HG02763 (cell line): ENCODE data around the gene KCNJ10.

Experiments
- ATAC-seq: cut with Tn5 transposase; IDR thresholded peaks from one replicate; pipeline ENCODE4 v1.9.1; 2021; ENCODE audit warnings: mild to moderate bottlenecking, moderate library complexity; ENCODE audit not compliant: unreplicated experiment

Gene KCNJ10

DNA sequence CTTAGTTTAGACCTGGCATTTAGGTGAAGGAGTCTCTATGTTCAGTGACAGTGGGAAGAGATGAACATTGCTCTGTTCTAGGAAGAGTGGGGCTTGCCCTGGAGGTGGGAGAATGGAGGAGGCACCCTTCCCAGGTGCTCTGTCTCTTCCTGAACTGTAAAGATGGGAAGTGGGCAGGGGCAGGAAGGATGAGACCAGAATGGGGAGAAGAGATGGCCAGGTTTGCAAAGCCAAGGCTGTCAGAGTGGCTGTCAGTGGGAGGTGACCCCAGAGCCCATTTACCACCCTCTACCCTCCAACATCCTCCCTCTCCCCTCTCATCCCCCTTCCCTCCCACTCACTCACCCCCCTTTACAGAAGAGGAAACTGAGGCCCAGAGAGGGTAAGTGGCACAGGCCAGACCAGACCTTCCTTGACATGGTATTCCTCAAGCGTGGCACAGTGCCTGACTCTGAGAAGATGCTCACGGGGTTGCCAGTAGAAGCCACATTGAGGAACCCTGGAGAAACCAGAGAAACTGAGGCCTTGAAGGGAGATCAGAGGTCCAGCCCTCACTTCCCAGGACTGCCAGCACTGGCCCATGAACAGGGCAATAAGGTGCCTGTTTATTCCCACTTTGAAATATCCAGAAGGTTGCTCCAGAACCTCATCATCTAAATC lies 29.9 kb upstream of the KCNJ10 start:
- no peak for ATAC-seq

DNA sequence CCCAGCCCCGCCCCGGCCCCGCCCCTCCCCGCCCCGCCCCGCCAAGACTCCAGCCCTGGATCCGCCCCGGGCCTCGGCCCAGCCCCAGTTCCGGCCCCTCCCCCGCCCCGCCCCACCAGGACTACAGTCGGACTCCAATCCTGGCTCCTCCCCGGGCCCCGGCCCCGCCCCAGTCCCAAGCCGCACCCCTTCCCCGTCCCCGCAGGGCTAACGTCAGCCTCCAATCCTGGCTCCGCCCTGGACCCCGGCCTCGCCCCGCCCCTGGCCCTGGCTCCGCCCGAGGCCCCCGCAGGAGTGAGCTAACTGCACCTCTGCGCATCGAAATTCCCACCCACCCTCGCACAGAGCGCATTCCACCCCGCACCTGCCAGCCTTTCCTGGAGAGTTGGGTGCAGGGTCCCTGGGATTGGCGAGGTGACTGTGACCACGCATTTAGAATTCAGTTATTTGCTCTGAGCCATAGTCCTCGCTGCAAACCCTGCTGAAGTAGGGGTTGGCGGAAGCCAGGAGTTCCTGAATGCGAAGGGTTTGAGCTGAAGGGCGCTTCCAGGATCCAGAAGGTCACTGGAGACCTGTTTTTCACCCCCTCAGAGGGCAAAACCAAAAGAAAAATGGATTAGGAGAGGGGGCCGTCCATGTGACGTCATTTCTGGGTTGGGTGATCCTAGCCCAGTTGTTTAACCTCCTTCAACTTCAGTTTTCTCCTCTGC lies 29.0 kb upstream of the KCNJ10 start:
- peak; percentile 85 for ATAC-seq

DNA sequence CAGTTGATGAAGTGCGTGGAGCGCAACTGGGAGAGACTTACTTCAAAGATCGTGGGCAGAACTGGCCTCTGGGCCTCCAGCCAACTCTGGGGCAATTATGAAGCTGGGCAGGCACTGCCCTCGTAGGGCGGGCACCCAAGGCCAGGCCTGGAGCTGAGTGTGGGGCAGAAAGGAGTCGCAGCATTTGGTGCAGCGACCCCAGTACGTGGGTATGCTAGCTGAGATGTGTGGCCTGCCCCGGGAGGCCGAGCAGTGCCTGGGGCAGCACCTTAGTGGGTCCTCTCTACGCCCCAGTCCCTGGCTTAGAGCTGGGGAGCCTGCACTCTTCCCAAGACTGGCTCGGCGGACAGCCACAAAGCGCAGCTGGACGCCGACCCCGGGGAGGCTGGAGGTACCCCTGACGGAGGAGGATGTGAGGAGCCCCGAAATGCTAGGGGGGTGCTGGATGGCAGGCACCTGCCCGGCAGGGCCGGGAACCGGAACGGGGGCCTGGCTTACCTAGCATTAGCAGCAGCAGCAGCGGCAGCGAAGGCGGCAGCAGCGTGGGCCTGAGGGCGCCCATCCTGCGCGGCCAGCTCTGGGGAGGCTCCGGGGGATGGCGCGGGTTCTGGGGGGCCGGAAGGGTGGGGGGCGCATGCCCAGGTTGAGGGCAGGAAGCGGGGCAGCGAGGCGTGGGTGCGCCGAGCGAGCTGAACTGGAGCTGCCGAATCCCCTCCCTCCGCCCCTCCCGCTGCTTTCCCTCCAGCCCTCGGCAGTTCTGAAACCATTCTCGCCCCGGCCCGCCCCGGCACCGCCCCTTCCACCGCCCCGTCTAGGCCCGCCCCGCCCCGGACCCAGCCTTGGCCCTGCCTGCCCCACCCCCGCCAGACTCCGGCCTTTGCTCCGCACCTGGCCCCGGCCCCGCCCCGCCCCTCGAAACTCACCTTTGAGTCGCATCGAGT lies 28.2 kb upstream of the KCNJ10 start, which contains the start of gene IGSF8:
TSS of gene IGSF8 (minus strand) at position 709 of the 941 bp plus-strand sequence. CDS start at position 562, 147 bp downstream.
- ATAC-seq = peak; percentile 56

DNA sequence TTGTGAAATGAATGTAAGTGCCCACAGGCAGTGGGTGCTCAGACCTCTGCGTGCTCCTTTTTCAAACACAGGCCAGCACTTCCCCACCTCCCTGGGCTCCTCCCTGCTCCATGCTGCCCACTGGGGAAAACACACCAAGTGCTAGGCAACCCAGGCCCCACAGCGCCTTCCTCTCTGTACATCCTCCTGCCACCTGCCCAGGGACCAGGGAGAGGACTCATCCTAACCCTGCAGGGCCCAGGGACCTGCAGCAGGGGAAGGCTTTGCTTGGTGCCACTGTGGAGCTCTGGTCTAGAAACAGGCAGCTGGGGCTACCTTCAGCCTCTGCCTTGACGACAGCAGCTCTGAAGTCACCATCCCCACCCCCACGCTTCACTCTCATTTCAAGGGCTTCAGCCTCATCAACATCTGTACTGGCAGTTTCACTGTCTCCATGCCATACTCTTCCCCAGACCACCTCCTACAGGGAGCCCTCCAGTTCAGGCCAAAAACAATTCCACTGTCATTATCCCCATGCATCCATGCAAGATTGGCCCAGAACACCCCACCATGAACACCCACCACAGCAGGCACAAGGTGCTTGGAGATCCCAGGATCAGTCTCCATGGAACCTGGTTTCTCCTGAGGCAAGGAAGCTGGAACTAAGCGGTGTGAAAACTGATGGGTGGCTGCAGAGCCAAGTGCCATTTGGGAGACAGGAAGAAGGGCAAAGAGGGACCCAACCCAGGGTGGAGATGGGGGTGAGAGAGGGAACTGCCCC lies 27.4 kb upstream of the KCNJ10 start:
- ATAC-seq = no peak

DNA sequence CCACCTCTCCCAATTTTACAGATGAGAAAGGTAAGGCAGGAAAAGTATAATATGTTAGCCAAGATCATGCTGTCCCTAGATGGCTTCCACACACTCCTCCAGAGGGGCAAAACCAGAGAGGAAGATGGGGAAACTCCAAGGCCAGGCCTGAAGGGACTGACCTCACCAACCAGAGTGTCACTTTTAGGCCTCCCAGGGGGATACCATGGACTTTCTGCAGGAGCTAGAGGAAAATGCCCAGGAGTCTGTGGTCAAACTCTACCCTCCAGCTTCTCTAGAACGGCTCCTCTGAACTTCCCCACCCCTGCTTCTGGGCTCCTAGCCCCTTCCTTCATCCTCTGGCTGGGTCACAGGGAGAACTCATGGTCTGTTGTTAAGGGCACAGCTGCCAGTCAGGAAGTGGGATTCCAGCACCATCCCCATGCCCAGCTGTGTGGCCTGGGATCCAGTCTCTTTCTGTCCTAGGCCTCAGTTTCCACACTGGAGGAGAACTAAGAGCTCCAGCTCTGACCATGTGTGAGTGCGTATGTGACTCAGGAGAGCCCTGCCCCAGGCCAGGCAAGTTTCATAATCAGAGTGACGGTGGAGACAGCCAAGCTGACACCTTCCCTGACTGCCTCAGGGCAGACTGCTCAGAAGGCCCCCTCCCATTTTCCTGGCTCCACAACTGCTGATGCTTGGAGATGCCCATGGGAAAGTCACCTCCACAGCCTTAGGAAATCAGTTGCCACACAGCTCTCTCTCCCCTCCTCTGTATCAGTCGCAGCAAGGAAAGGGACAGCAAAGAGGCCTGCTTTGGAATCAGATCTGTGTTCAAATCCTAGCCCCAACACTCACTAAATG lies 26.5 kb upstream of the KCNJ10 start:
- no peak for ATAC-seq

DNA sequence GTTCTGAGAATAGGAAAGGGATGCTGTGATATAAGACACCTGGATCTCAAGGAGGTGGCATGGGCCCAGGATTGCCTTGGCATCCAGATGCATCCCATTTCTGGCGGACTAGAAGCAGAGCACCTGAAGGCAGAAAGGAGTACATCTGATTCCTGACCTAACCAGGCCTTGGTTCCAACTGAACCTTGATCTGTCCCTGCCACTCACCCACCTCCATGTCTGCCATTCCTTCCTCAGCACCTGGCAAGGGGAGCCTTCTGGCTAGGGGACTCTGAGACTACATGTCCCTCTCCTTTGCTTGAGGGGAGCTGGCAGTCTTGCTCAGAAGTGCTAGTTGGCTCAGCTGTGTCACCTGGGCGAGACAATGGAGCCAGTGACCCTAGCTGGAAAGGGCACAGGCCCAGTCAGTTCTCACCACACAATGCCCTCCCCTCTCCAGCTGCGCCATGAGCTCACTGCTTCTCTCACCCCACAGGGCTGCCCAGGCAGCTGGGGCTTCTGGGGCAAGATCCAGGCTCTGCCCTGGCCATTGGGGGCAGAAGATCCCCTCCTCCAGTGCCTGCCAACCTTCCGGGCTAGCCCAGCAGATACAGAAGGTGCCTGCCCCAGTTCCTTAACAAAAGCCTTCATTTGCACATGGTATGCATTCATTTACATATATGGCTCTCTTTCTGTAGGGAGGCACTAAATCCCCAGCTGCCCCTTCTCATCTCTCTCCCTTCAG lies 25.6 kb upstream of the KCNJ10 start:
- no peak for ATAC-seq

DNA sequence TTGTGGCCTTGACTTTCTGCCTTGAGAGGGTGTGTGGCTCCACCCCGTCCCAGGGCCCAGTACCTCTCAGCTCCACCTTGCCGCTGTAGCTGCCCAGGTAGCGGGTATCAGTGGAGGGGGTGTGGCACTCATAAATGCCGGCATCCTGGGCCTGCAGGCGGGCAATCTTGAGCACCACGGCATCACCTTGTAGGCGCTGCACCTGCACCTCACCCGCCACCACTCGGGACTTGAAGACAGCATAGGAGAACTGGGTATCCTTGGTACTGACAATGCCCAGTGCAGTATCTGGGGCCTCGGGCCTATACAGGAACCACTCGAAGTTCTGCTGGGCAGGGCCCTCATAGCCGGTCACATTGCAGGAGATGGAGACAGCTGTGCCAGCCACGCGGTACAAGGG lies 24.8 kb upstream of the KCNJ10 start:
- ATAC-seq = no peak

DNA sequence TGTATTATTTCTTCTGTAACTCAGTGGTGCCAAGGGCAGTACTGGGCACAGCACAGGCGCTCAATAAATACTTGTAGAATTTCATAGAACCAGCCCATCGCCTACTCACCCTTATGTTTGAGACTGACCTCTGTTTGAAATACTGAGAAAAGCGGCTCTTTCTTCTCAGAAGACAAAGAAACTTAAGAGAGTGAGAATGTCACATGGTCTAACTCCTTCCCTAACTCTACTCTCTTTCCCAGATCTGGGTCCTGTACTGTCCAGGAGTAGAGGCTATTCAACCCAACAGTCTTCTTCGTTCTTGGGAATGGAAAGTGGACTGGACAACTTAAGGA lies 24.3 kb upstream of the KCNJ10 start:
- no peak for ATAC-seq

DNA sequence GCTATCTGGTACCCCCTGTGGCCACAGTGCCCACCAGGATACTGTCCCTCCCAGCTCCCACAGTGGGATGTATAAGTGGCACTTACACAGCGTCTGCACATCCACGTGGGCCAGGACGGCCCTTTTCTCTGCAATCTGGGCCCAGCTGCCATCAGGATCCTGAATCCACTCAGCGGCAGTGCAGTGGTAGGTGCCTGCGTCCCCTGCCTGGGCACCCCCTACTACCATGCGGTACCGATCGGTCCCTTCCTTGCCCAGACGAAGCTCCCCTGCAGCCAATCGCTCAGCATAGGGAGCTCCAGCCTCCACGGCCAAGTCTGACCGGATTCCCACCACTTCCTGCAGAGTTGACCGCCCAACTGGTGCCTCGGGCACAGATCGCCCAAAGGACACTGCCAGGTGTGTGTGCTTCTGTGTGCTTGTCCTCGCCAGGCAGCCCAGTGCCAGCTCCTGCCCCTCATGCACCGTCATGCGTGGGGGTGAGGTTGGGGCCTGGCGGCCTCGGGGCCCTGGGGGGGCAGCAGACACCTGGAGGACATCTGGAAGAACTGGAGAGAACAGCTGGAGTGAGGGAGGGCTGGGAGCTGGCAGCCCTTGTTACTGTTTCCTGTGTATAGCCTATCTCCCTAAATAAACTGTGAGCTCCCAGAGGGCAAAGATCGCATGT lies 23.8 kb upstream of the KCNJ10 start:
- ATAC-seq = no peak

DNA sequence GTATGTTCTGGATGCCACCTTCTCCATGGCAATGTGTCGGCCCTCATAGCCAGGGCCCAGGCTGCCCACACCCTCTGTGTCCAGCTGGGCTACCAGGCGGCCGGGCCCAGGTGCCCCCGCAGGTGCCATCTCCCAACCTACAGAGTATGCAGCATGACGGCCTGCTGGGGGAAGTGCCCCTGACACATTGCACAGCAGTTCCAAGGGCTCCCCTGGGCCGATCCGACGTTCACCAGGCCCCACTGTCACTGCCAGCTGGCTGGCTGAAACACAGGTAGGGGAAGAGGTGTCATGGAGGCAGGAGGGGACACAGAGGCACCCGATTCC lies 23.1 kb upstream of the KCNJ10 start:
- ATAC-seq = no peak

DNA sequence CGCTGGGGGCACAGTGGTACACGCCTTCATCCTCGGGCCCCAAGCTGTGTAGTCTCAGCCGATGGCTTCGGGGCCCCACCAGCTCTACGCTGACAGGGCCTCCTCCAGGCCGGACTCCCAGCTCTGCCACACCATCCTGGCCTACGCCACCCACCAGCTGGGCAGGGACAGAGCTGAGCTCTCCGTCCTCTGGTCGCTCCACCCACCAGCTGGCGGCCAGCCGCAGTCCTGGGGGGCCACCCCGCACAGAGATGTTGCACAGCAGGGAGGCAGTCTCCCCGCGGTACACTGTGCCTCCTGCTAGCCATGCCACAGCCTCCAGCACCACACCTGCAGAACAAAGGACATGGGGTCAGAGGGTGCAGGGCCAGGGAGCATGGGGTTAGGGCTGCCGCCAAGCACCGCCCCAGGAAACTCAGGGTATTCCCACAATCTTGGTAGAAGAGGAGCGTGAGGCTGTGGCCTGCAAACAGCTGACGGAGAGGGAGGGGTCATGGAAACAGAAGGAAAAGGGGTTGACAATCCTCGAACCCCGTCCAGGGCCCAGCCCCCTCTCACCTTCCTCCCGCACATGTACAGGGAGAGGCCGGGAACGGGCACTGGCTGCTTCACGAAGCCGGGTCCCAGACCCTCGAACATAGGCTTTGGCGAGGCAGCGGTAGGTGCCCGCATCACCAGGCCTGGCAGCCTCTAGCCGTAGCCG lies 22.6 kb upstream of the KCNJ10 start:
- ATAC-seq = no peak

DNA sequence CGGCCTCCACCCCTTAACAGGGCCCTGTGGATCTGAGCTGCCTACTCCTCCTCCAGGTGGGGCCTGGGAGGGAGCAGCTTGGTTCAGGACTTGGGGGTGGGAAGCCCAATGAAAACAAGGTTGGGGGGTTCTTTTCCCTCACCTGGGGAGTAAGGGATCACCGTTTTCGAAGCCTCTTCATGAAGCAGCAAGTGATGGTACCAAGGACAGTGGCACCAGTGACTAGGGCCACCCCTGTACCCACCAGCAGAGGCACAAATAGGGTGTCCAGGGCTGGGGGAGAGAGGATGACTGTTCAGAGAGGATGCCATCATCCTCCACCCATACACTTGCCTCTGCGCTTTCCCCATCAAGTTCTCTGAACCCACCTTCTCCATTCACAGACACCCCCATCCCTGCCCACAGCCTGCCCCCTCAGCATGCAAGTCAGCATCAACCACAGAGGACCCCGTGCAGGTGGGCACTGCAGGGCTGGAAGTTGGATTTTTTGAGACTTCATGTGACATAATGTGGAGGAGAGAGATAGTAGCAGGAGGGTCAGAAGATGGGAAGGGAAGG lies 21.8 kb upstream of the KCNJ10 start:
- ATAC-seq = no peak

DNA sequence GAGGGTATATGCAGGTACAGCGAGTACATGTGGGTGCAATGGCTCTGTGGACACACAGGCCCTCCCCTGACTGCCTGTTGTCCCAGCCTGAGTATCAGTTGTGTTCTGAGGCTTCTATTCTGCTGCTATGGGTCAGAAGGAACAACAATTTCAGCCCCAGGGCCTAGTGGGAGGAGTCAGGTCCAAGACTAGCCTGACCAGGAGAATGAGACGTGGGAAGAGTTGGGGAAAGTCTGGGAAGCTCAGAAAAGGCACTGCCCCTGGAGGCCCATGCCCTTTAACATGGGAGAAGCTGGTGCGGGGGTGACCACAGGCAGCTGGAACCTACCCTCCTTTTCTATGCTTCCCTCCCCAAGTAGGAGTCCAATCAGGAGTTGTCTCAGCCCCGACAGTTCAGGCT lies 20.8 kb upstream of the KCNJ10 start:
- no peak for ATAC-seq

DNA sequence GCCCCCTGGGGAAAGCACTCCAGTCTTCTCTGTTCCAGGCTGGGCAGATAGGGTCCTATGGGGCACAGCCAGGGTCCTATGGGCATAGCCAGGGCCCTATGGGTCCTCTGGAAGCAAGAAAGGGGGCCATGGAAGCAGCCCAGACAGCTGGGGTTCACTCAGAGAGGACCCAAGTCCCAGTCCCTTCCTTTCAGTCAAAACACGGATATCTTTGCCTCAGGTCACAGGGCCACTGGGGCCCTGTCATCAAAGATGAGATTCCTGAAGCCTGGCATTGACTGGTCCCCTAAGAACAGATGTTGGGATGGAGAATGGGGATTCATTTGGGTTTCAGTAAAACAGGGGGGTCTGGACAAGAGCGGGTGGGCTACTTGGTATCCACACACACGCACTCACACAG lies 19.9 kb upstream of the KCNJ10 start:
- no peak for ATAC-seq

DNA sequence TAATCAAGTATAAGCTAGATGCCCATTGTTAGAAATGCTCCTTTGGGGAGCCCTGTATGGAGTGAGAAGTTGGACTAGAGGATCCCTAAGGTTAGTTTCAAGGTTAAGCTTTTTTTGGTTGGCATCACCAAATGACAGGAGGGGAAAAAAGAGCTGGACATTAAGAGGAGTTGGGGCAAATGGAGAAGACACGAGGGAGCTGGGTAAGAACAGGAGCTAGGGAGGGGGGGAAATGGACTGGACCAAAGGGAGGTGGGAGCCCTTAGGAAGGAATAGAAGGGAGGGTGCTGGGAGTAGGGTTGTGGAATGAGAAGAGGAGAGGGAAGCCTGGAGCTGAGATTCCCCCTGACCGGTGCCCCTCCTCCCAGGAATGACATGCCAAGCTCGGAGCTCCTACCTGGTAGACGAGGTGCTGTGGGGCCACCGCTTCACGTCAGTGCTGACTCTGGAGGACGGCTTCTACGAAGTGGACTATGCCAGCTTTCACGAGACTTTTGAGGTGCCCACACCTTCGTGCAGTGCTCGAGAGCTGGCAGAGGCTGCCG lies 17.2 kb upstream of the KCNJ10 start:
- ATAC-seq = no peak

DNA sequence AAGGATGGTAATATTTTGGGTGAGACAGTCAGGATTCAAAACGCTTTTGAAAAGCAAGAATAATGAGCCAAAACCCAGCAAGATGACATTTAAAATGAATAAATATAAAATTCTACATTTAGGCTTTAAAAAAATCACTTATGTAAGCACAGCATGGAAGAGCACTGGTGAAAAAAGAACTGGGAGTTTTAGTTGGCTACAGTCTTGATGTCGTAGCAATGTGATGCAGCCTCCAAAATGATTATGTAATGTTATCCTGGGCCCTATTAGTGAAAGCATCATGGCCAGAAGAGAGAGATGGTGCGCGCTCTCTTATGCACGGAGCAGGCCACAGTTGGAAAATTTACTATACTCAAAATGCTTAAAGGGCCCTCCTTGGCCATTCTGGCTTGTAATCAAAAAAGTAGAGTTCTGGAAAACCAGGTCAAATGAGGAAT lies 16.5 kb upstream of the KCNJ10 start:
- no peak for ATAC-seq

DNA sequence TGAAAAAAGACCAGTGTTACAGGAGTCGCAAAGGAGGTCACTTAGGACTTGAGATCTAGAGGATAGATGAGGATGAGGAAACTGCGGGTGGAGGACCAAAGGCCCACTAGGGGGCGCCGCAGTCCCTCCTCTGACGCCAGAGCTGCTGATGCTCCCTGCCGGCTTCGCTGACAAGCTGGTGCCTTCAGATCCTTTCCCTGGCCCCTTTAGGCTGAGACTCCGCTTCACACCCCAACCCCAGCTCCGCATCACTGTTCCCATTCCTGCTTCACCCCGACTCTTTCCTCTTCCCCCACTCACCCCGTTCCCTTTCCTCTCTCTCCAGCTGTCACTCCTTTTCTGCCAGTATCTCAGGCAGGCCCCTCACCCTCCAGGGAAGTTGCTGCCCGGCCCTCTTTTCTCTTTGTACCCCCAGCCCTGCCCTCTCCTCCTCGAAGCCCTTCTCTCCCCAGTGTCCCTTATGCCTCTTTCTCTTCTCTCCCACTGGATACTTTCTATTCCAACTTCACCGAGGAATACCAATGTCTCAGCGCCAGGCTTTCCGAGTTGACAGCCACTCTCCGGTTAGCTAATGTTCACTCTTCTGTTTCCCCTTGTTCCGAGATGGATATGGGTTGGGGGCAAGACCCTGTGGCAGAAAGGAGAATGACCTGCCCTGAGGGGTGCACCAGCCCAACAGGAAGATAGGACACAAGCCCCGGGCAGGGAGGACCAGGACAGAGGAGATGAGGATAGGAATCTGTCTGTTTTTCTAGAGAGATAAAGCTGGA lies 15.9 kb upstream of the KCNJ10 start:
- no peak for ATAC-seq
